Activated gamma-delta T cell treated with anti-CD3 and anti-CD28 coated beads, Interleukin-2, amount 50 U/mL, for 16 hours (primary cell): Measurements from ENCODE around the gene KNG1.
"Not testable (repeated sequence)": the region's sequence is repeated elsewhere in the genome, so short reads cannot be mapped to it uniquely, and the experiment has no call there.

Experiments used
- DNase-seq: peaks from one replicate; pipeline ENCODE4 v3.0.0-alpha.2; 2020; ENCODE audit warnings: low read depth

KNG1 gene

DNA sequence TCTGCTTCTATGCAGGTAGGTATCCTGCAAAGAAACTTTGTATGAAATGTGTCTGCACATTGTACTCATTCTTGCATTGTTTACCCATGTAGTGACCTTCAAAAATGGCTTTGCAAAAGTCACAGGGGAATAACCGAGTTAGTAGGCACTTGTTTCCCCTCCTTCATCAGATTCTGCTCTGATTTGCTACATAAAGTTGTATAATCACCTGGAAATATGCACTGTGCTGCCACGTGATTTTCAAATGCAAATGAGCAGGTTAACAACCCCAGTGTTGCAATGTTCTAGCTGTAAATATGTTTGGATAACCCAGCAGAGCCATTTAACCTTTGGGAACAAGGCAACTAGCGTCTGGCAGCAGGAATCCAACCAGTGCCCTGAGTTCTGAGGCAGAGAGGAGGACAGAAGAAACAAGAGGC is at the start of gene KNG1:
Gene KNG1, plus strand, starts transcription at position 321 of the 419 bp plus-strand sequence. CDS start 184 bp downstream, outside the sequence.
- DNase-seq, result no peak

DNA sequence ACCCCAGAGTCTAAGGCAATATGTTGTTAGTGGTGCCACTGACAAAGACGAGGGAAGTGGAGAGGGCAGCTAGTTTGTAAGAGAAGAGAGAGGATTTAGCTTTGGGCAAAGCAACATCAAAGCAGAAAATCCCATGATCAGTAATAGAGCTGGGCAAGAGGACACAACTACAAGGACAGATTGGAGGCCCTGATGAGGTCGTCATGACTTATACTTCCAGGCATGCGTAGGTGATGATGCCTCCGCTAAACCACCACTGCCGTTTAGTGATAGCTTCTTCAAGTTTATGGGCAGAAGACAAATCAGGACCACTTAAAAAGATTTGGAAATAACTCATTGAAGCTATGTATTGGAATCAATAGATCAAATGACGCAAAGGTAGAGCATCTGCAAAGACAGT is 48.7 kb upstream of the KNG1 start:
- DNase-seq, result no peak

- DNase-seq, result no peak
Observed at GRCh38 chr3:186669378-186670084, 47.6 kb upstream of the KNG1 start.

DNA sequence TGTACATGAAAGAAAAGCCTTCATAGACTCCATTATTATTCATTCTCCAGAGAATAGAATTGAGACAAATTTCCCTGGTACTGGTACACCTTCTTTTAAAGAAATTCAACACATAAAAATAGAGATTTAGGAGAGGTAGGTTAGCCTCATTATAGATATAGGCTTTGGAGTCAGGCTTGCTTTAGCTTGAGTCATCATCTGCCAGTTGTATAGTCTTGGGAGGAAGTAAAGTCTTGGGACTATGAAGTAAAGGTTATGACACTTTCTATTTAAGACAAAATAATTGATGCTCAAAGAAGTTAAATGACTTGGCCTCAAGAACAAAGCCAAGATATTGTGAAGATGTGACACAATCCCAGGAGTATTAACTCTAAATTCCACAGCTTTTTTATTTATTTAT is 47.0 kb upstream of the KNG1 start:
- DNase-seq, result no peak

DNA sequence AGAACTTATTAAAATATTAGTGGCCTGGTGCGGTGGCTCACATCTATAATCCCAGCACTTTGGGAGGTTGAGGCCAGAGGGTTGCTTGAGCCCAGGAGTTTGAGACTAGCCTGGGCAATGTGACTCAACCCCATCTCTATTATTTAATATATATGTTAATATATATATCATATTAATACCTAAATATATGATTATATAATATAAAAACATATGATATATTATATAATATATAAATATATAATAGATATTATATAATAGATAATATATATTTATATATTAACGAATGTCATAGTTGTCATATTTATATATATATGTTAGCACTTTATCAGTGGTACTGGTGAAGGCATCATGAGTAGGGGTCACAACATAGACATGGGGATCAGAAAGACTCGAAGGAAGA is 46.1 kb upstream of the KNG1 start:
- no peak for DNase-seq

GRCh38 chr3:186678604-186679003 is 38.6 kb upstream of the KNG1 start:
- DNase-seq, result no peak

DNA sequence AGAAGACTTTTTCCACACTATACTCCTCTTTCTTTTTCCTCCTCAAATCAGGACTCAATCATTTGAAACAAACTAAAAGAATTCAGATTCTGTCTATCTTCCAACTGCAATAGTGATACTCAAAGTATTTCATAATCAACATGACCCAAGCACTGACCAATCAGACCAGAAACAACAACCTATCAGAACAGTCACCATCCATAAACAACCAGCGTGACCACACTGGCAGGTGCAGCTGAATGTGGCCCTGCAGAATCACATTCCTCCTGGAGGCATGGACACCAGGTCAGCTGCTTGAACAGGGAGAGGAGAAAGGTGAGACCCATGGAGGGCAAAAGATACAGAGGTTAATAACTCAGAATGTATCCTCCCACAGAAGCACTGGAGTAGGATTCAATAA is 38.0 kb upstream of the KNG1 start:
- DNase-seq, result no peak

DNA sequence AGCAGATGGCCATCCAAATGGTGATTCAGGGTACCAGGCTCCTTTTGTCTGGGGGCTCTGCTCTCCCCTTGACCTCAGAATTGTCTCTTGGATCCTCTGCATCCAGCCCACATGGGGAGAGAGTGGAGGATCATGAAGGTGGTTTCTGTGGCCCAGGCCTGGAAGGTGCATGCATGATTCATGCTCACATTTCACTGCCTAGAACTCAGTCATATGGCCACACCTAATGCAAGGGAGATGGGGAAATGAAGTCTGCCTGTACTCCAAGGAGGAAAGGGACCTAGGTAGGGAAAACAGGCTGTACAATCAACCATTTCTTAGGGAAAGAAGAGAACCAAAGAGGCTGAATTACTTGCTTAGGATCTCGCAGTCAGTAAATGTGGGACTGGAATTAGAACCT is 36.3 kb upstream of the KNG1 start:
- DNase-seq, result no peak

- DNase-seq, result no peak
Observed at GRCh38 chr3:186682812-186683211, 34.3 kb upstream of the KNG1 start.

DNA sequence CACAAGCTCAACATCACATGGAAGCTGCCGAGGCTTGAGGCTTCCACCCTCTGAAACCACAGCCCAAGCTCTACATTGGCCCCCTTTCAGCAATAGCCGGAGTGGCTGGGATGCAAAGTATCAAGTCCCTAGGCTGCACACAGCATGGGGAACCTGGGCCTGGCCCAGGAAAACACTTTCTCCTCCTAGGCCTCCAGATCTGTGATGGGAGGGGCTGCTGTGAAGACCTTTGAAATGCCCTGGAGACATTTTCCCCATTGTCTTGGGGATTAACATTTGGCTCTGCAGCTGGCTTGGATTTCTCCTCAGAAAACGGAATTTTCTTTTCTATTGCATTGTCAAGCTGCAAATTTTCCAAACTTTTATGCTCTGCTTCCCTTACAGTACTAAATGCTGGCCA is 33.2 kb upstream of the KNG1 start:
- DNase-seq, result no peak

- DNase-seq, result not testable (repeated sequence)
Observed at GRCh38 chr3:186686475-186686874, 30.7 kb upstream of the KNG1 start.

DNA sequence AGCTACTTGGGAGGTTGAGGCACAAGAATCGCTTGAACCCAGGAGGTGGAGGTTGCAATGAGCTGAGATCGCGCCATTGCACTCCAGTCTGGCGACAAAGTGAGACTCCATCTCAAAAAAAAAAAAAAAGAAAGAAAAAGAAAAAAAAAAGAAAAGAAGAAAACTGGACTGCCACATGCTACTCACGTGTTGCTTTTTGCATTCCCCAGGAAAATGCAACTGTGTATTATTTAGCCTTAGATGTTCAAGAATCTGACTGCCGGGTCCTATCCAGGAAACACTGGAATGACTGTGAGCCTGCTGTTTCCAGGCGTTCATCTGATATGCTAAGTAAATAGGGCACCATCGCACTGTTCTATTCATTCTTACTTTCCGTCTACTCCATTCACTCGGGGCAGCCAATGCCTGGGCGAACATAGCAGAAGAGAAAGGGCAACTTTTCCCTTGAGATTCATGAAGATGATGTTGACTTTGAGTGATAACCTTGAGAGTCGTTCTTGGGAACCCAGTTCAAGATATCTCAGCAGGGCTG is 30.0 kb upstream of the KNG1 start:
- no peak for DNase-seq

- DNase-seq, result not testable (repeated sequence)
Observed at GRCh38 chr3:186690304-186690703, 26.9 kb upstream of the KNG1 start.

DNA sequence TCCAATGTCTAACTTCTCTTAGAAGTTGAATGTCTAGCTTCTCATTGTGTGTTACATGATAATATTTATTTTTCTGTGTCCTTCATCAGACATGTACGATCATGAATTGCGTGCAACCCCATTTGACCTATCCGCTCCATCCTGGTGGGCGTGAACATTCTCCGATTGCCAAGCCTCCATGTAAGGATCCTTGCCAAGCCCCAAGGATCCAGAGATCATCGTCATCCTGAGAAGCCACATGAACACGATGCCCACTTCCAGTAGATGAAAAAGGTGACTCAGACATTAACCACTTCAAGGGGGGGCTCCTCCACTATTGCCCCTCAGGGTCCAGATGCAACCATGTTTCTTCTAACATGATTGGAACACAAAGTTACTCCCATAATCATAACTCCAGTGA is 25.5 kb upstream of the KNG1 start:
- no peak for DNase-seq

DNA sequence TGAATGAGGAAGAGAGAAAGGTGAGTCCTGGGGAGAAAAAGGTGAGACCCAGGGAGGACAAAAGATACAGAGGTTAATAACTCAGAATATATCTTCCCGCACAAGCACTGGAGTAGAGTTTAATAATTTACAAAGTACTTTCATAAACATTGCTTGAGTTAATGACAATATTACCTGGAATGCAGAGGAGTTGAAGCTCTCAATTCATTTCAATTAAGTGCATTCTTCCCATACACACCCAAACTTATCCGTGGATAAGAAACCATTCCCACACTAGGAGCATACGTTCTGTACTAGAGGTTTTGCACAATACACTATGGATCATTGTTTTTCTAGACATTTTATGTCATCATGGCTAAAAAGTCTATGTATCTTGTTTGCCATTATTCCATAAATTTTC is 23.3 kb upstream of the KNG1 start:
- no peak for DNase-seq

DNA sequence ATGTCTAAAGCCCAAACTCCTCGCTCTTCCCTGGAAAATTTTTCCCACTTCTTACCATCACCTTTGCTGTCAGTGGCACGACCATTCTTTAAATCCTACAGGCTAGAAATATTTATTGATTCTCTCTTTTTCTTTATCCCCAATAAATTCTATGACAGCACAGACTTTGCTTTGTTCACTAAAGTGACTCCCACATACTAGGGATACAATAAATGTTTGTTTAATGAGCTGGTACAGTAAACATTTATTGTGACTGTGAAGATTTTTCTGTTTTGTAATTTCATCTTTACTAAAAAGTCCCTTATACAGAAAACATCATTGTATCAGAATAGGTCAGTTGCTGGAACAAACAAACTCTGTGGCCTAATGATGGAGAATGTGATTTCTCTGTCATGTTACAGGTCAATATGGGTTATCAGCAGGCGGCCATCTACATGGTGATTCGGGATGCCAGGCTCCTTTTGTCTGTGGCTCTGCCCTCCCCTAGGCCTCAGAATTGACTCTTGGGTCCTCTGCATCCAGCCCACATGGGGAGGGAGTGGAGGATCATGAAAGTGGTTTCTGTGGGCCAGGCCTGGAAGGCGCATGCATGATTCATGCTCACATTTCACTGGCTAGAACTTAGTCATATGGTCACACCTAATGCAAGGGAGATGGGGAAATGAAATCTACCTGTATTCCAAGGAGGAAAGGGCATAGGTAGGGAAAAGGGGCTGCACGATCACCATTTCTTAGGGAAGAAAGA is 22.7 kb upstream of the KNG1 start:
- no peak for DNase-seq

DNA sequence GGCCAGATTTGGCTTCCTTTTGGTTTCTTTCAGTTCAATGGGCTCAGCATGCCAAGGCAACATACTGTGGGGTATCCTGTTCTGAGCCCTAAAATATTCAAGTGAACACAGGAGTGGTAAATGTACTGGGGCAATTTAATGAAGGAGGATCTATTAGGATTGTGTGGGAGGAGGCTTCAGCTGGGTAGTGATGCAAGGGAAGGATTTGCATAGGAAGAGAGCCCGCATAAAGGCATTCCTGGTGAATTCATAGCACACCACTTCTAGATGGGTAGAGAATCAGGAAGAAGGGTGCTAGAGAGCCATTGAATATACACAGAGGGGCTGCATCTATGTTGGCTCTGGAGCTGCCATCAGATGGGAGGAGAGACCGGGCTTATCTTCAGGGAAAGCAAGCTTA is 20.6 kb upstream of the KNG1 start:
- no peak for DNase-seq

- DNase-seq, result no peak
Observed at GRCh38 chr3:186697510-186697909, 19.6 kb upstream of the KNG1 start.

DNA sequence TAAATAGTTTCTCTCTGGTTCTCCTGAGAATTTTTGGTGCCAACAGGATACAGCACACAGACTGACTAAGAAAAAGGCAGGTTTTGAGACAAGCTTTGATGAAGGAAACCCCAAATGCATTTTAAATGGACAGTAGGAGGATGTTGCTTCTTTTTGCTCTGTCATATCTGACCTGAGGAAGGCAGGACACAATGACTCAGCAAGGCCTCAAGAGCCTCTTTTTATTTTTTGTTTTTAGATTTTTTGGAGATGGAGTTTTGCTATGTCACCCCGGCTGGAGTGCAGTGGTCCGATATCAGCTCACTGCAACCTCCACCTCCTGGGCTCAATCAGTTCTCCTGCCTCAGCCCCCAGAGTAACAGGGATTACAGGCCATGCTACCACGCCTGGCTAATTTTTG is 16.9 kb upstream of the KNG1 start:
- no peak for DNase-seq

GRCh38 chr3:186702451-186702850 is 14.7 kb upstream of the KNG1 start:
- DNase-seq, result not testable (repeated sequence)

GRCh38 chr3:186705882-186706780 is 11.0 kb upstream of the KNG1 start:
- peak; percentile 7 for DNase-seq

GRCh38 chr3:186708983-186709679 is 8.0 kb upstream of the KNG1 start:
- DNase-seq, result no peak
